DMS114 treated with DMSO at 0.1 percent for 48 hours (cell line): ENCODE results near the gene AGXT.

Source experiments
- DNase-seq: peaks from one replicate; lab custom pipeline; 2025; ENCODE audit not compliant: unreplicated experiment; lab: John Stamatoyannopoulos, UW

AGXT gene

GRCh38 chr2:240913810-240914644 lies 45.4 kb downstream of the AGXT start:
- DNase-seq, result peak; percentile 25

GRCh38 chr2:240914645-240915525 lies 46.3 kb downstream of the AGXT start:
- DNase-seq, result no peak

GRCh38 chr2:240915526-240916341 lies 47.1 kb downstream of the AGXT start:
- DNase-seq, result no peak

- no peak for DNase-seq
Measured at GRCh38 chr2:240916571-240917008, 48.0 kb downstream of the AGXT start.

GRCh38 chr2:240917009-240917683 lies 48.5 kb downstream of the AGXT start:
- no peak for DNase-seq

- no peak for DNase-seq
Measured at GRCh38 chr2:240917684-240918257, 49.1 kb downstream of the AGXT start.

- DNase-seq, result no peak
Measured at GRCh38 chr2:240918258-240919091, 49.9 kb downstream of the AGXT start.

- no peak for DNase-seq
Measured at GRCh38 chr2:240919161-240919781, 50.6 kb downstream of the AGXT start.

- no peak for DNase-seq
Measured at GRCh38 chr2:240919786-240920782, 51.5 kb downstream of the AGXT start.

GRCh38 chr2:240920783-240921231 lies 52.2 kb downstream of the AGXT start:
- no peak for DNase-seq

- DNase-seq, result no peak
Measured at GRCh38 chr2:240921311-240921994, 52.8 kb downstream of the AGXT start.

- DNase-seq, result no peak
Measured at GRCh38 chr2:240921995-240922244, 53.3 kb downstream of the AGXT start.

GRCh38 chr2:240922245-240922981 lies 53.8 kb downstream of the AGXT start:
- DNase-seq, result no peak

- no peak for DNase-seq
Measured at GRCh38 chr2:240922982-240923537, 54.4 kb downstream of the AGXT start.

GRCh38 chr2:240925191-240925567 lies 56.6 kb downstream of the AGXT start:
- no peak for DNase-seq
